Epithelial cell of proximal tubule (primary cell): ENCODE data around the gene PCDHB11. TPM values are rescaled to one million over a fixed set of nuclear protein-coding genes. Genes with fewer than 3 reads are reported as not detected.
"Not testable (repeated sequence)": the region's sequence is repeated elsewhere in the genome, so short reads cannot be mapped to it uniquely, and the experiment has no call there.

Experiments
- DNase-seq: peaks from one replicate; pipeline ENCODE4 v3.0.0-alpha.2; 2011; ENCODE audit warnings: low read depth
- H3K4me3 ChIP-seq: 2 replicates; pipeline ENCODE4 v1.5.1; 2011; ENCODE audit warnings: low read depth, mild to moderate bottlenecking, low read length
- CTCF ChIP-seq: conservative IDR thresholded peaks from 2 replicates; pipeline ENCODE4 v1.5.1; 2012; ENCODE audit warnings: low read depth, mild to moderate bottlenecking, low read length
- total RNA-seq: library from RNA; depleted of rRNA; stranded (reverse); fragments of >200 nt; gene quantifications from 2 replicates; pipeline ENCODE4 v1.2.3, GENCODE V29; 2015

PCDHB11 gene
- 0.06 and 0.07 TPM in 2 replicates for total RNA-seq

- no peak for DNase-seq
- H3K4me3 ChIP-seq = no peak within 1 kb of the TSS
- TF ChIP-seq CTCF = peak; percentile 12
These were observed at the start of gene PCDHB11 for GRCh38 chr5:141199359-141200235. PCDHB11 (plus strand) TSS chr5:141199627; CDS start chr5:141199775, 148 bp downstream.

GRCh38 chr5:141149812-141150211, 49.6 kb upstream of the PCDHB11 start, which contains the start of gene PCDHB6:
PCDHB6 (plus strand) TSS chr5:141150057; CDS start chr5:141150258, 201 bp downstream.
- peak within 1 kb of the TSS; percentile 5 for H3K4me3 ChIP-seq
- peak; percentile 19 for TF ChIP-seq CTCF
- no peak for DNase-seq

- TF ChIP-seq CTCF = no peak
- H3K4me3 ChIP-seq = peak overlapping the region; percentile 5
- DNase-seq = no peak
These were observed 49.0 kb upstream of the PCDHB11 start for GRCh38 chr5:141150224-141150992.

GRCh38 chr5:141150993-141151325, 48.5 kb upstream of the PCDHB11 start:
- DNase-seq = no peak
- TF ChIP-seq CTCF = no peak
- no peak overlapping the region for H3K4me3 ChIP-seq

GRCh38 chr5:141151632-141152031, 47.8 kb upstream of the PCDHB11 start:
- not testable (repeated sequence) for DNase-seq, H3K4me3 ChIP-seq

- DNase-seq, H3K4me3 ChIP-seq: not testable (repeated sequence)
These were observed 47.3 kb upstream of the PCDHB11 start for GRCh38 chr5:141152096-141152495.

- no peak for TF ChIP-seq CTCF
- no peak for DNase-seq
- H3K4me3 ChIP-seq = no peak overlapping the region
These were observed 43.7 kb upstream of the PCDHB11 start for GRCh38 chr5:141155540-141156374.

- not testable (repeated sequence) for H3K4me3 ChIP-seq, DNase-seq
These were observed 42.1 kb upstream of the PCDHB11 start for GRCh38 chr5:141157356-141157755.

GRCh38 chr5:141157901-141158300, 41.5 kb upstream of the PCDHB11 start:
- DNase-seq, H3K4me3 ChIP-seq: not testable (repeated sequence)
